Neural cell (in vitro differentiated cells): ENCODE data around the gene LGALS4. TPM values are rescaled to one million over a fixed set of nuclear protein-coding genes. Genes with fewer than 3 reads are reported as not detected.
"Not testable (repeated sequence)": the region's sequence is repeated elsewhere in the genome, so short reads cannot be mapped to it uniquely, and the experiment has no call there.

ENCODE experiments used
- H2AFZ ChIP-seq: fragments of 200-600, 300-800 bp; sonication (generic), shearing (Covaris generic); 2 replicates; pipeline ENCODE4 v1.6.0; 2014; ENCODE audit warnings: low read depth, mild to moderate bottlenecking, antibody characterized with exemption, low read length, moderate library complexity
- H3F3A ChIP-seq: fragments of 200-600 bp; shearing (Covaris generic); 2 replicates; pipeline ENCODE4 v1.6.1; 2016; ENCODE audit warnings: mild to moderate bottlenecking, moderate library complexity, mixed read lengths, antibody characterized with exemption, low read length; ENCODE audit not compliant: insufficient read depth, poor library complexity, severe bottlenecking
- H3K27ac ChIP-seq: fragments of 200-600, 300-800 bp; sonication (generic), shearing (Covaris generic); 2 replicates; pipeline ENCODE4 v1.5.1; 2014; ENCODE audit warnings: mild to moderate bottlenecking, low read length, moderate library complexity
- H3K27me3 ChIP-seq: fragments of 300-800, 200-600 bp; sonication (generic), shearing (Covaris generic); 2 replicates; pipeline ENCODE4 v1.6.0; 2014; ENCODE audit warnings: mild to moderate bottlenecking, low read depth, low read length, moderate library complexity; ENCODE audit not compliant: insufficient read depth
- H3K36me3 ChIP-seq: fragments of 300-800, 200-600 bp; sonication (generic), shearing (Covaris generic); 2 replicates; pipeline ENCODE4 v1.5.1; 2014; ENCODE audit warnings: mild to moderate bottlenecking, antibody characterized with exemption, low read length, moderate library complexity; ENCODE audit not compliant: insufficient read depth
- H3K4me2 ChIP-seq: fragments of 300-800, 200-600 bp; sonication (generic), shearing (Covaris generic); 2 replicates; pipeline ENCODE4 v1.6.0; 2014; ENCODE audit warnings: mild to moderate bottlenecking, low read length
- H3K4me3 ChIP-seq: fragments of 300-800, 200-600 bp; sonication (generic), shearing (Covaris generic); 2 replicates; pipeline ENCODE4 v1.5.1; 2014; ENCODE audit warnings: mild to moderate bottlenecking, low read length, moderate library complexity
- H3K79me2 ChIP-seq: fragments of 200-600 bp; shearing (Covaris generic); replicated peaks from 2 replicates; pipeline ENCODE4 v1.6.0; 2014; ENCODE audit warnings: mild to moderate bottlenecking, low read length, moderate library complexity; ENCODE audit not compliant: insufficient read depth
- H3K9ac ChIP-seq: fragments of 300-800, 200-600 bp; sonication (generic), shearing (Covaris generic); 2 replicates; pipeline ENCODE4 v1.6.1; 2016; ENCODE audit warnings: mild to moderate bottlenecking, low read length, mixed read lengths
- H3K9me2 ChIP-seq: fragments of 200-600 bp; shearing (Covaris generic); 2 replicates; pipeline ENCODE4 v1.6.1; 2016; ENCODE audit warnings: mild to moderate bottlenecking, low read length, mixed read lengths; ENCODE audit not compliant: insufficient read depth
- H3K9me3 ChIP-seq: fragments of 200-600, 300-800 bp; sonication (generic), shearing (Covaris generic); 2 replicates; pipeline ENCODE4 v1.6.1; 2016; ENCODE audit warnings: mild to moderate bottlenecking, mixed run types, low read length, moderate library complexity, mixed read lengths
- H4K20me1 ChIP-seq: fragments of 200-600 bp; shearing (Covaris generic); 2 replicates; pipeline ENCODE4 v1.6.1; 2016; ENCODE audit warnings: mild to moderate bottlenecking, mixed run types; ENCODE audit not compliant: insufficient read depth
- RAD21 ChIP-seq: fragments of 450-650 bp; conservative IDR thresholded peaks from 2 replicates; pipeline ENCODE4 v1.6.1; 2014; ENCODE audit warnings: antibody characterized with exemption, mild to moderate bottlenecking, moderate library complexity
- SMC3 ChIP-seq: fragments of 450-650 bp; conservative IDR thresholded peaks from 2 replicates; pipeline ENCODE4 v1.6.1; 2014; ENCODE audit warnings: antibody characterized with exemption, mild to moderate bottlenecking, moderate library complexity; ENCODE audit not compliant: poor library complexity
- TAF1 ChIP-seq: IDR thresholded peaks from 2 replicates; pipeline ENCODE4 v1.6.1; 2012; ENCODE audit warnings: low read depth
- polyA plus RNA-seq: library from polyadenylated mRNA; depleted of rRNA; stranded (reverse); fragments of >200 nt; gene quantifications from 2 replicates; pipeline ENCODE4 v1.2.3, GENCODE V29; 2014
- TF ChIP-seq, protein P1 (sequence below): fragments of 450-650 bp; IDR thresholded peaks from 2 replicates; pipeline ENCODE4 v1.5.1; 2014; ENCODE audit warnings: antibody characterized with exemption, mild to moderate bottlenecking, moderate library complexity; ENCODE audit not compliant: poor library complexity, severe bottlenecking

Gene LGALS4
- polyA plus RNA-seq, 1 donor from 2014 or later: 1.3 TPM

- TF ChIP-seq, protein P1, sequence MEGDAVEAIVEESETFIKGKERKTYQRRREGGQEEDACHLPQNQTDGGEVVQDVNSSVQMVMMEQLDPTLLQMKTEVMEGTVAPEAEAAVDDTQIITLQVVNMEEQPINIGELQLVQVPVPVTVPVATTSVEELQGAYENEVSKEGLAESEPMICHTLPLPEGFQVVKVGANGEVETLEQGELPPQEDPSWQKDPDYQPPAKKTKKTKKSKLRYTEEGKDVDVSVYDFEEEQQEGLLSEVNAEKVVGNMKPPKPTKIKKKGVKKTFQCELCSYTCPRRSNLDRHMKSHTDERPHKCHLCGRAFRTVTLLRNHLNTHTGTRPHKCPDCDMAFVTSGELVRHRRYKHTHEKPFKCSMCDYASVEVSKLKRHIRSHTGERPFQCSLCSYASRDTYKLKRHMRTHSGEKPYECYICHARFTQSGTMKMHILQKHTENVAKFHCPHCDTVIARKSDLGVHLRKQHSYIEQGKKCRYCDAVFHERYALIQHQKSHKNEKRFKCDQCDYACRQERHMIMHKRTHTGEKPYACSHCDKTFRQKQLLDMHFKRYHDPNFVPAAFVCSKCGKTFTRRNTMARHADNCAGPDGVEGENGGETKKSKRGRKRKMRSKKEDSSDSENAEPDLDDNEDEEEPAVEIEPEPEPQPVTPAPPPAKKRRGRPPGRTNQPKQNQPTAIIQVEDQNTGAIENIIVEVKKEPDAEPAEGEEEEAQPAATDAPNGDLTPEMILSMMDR: no peak
- TF ChIP-seq RAD21: no peak
- no peak for TF ChIP-seq TAF1
- no peak for TF ChIP-seq SMC3
- Histone ChIP-seq H3K9ac (no peak within 1 kb of the TSS), H3K27ac (no peak within 1 kb of the TSS), H3K36me3 (no peaks in the 10 kb centered on the region), H2AFZ (no peak within 1 kb of the TSS), H3K79me2 (no peaks in the 10 kb centered on the region), H3F3A (no peaks in the 10 kb centered on the region), H4K20me1 (no peaks in the 10 kb centered on the region), H3K4me2 (no peak within 1 kb of the TSS), H3K27me3 (no peaks in the 10 kb centered on the region), H3K4me3 (no peak within 1 kb of the TSS), H3K9me2 (no peaks in the 10 kb centered on the region), H3K9me3 (no peaks in the 10 kb centered on the region)
Measured at GRCh38 chr19:38773469-38774177, 39.1 kb downstream of the LGALS4 start, which contains the start of gene LGALS7. Gene LGALS7 (minus strand): TSS chr19:38773517. CDS start chr19:38773492, 25 bp downstream.

- not testable (repeated sequence) for H4K20me1 ChIP-seq, H3K79me2 ChIP-seq, H3K36me3 ChIP-seq, H3K4me2 ChIP-seq, H2AFZ ChIP-seq, H3K27ac ChIP-seq, H3K9me3 ChIP-seq, H3F3A ChIP-seq, H3K9me2 ChIP-seq, H3K9ac ChIP-seq, H3K4me3 ChIP-seq, H3K27me3 ChIP-seq
Measured at GRCh38 chr19:38771569-38771968, 41.2 kb downstream of the LGALS4 start.

GRCh38 chr19:38770949-38771275 is 41.8 kb downstream of the LGALS4 start:
- H3K27ac ChIP-seq, H3K27me3 ChIP-seq, H2AFZ ChIP-seq, H4K20me1 ChIP-seq, H3K9ac ChIP-seq, H3K9me3 ChIP-seq, H3K4me2 ChIP-seq, H3F3A ChIP-seq, H3K79me2 ChIP-seq, H3K9me2 ChIP-seq, H3K36me3 ChIP-seq, H3K4me3 ChIP-seq: not testable (repeated sequence)

- H2AFZ ChIP-seq, H3K27ac ChIP-seq, H4K20me1 ChIP-seq, H3K9me2 ChIP-seq, H3K27me3 ChIP-seq, H3K4me3 ChIP-seq, H3K9me3 ChIP-seq, H3K36me3 ChIP-seq, H3K79me2 ChIP-seq, H3K4me2 ChIP-seq, H3F3A ChIP-seq, H3K9ac ChIP-seq: not testable (repeated sequence)
Measured at GRCh38 chr19:38770228-38770948, 42.4 kb downstream of the LGALS4 start.
